ENCODE data around the gene TRAPPC6A. TPM values are rescaled to one million over a fixed set of nuclear protein-coding genes. Genes with fewer than 3 reads are reported as not detected.
A peak's percentile ranks its signal among the peaks of the same experiment; 100 is the strongest.

Gene TRAPPC6A
- total and polyA plus RNA-seq, 2 experiments from 2014 or later, result 29.4 to 74.7 TPM

- Mint-ChIP-seq H3K4me3 (peak overlapping the region; percentile 70), H3K9me3 (no peaks in the 10 kb centered on the region; the same call in 2 of the 3 replicates), H3K36me3 (ENCODE audit: low read depth) (peaks cover 4% of the 10 kb centered on the region; the same call in 1 of the 3 replicates), H3K4me1 (peaks cover 13% of the 10 kb centered on the region), H3K27ac (no peak overlapping the region), H3K27me3 (ENCODE audit: insufficient read depth, low read depth, poor library complexity) (peaks cover 41% of the 10 kb centered on the region)
- Histone ChIP-seq H3K27me3 (ENCODE audit: insufficient read depth) (peaks cover 49% of the 10 kb centered on the region), H2AFZ (peak overlapping the region; percentile 95), H3K4me2 (peak overlapping the region; percentile 95), H3K36me3 (ENCODE audit: insufficient read depth) (no peaks in the 10 kb centered on the region), H3F3A (replicated peaks; ENCODE audit: low read depth) (0 out of 2 replicates have a peak, but pooled peaks cover 5% of the 10 kb centered on the region), H3K4me3 (peak overlapping the region; percentile 71), H4K20me1 (replicated peaks; ENCODE audit: insufficient read depth) (no peaks in the 10 kb centered on the region), H3K4me1 (ENCODE audit: insufficient read depth) (peaks cover 27% of the 10 kb centered on the region), H3K9me2 (ENCODE audit: insufficient read depth) (no peaks in the 10 kb centered on the region), H3K79me2 (replicated peaks; ENCODE audit: insufficient read depth) (no peaks in the 10 kb centered on the region), H3K27ac (ENCODE audit: low read depth) (no peak overlapping the region)
- peak; percentile 45 for ATAC-seq
- TF ChIP-seq POLR2AphosphoS5 (IDR thresholded peaks at IDR 0.05; ENCODE audit: low read depth) (no peak), CREB1 (CRISPR knock-in tag; IDR thresholded peaks at IDR 0.05; ENCODE audit: low read depth) (no peak), ZNF331 (CRISPR knock-in tag; IDR thresholded peaks at IDR 0.05; ENCODE audit: low read depth) (no peak), CTCF (conservative IDR thresholded peaks at IDR 0.05; ENCODE audit: low read depth in 2 of 2) (no peak), EZH2 (IDR thresholded peaks at IDR 0.05; ENCODE audit: low read depth, unreplicated experiment) (peak; percentile 87), STAT1 (IDR thresholded peaks at IDR 0.05; ENCODE audit: unreplicated experiment) (no peak)
- DNase-seq (ENCODE audit: low spot score), result peak; percentile 46
These were observed 39.3 kb upstream of the TRAPPC6A start for GRCh38 chr19:45217193-45217956.

- Mint-ChIP-seq H3K27ac (no peak overlapping the region), H3K27me3 (ENCODE audit: insufficient read depth, low read depth, poor library complexity) (peaks cover 41% of the 10 kb centered on the region), H3K9me3 (no peaks in the 10 kb centered on the region; the same call in 2 of the 3 replicates), H3K4me1 (peaks cover 13% of the 10 kb centered on the region), H3K36me3 (ENCODE audit: low read depth) (peaks cover 4% of the 10 kb centered on the region; the same call in 1 of the 3 replicates), H3K4me3 (peak overlapping the region; percentile 70)
- Histone ChIP-seq H3F3A (replicated peaks; ENCODE audit: low read depth) (0 out of 2 replicates have a peak, but pooled peaks cover 5% of the 10 kb centered on the region), H2AFZ (no peak overlapping the region), H3K36me3 (ENCODE audit: insufficient read depth) (no peaks in the 10 kb centered on the region), H3K4me2 (peak overlapping the region; percentile 95), H3K27ac (ENCODE audit: low read depth) (no peak overlapping the region), H3K27me3 (ENCODE audit: insufficient read depth) (peaks cover 49% of the 10 kb centered on the region), H3K79me2 (replicated peaks; ENCODE audit: insufficient read depth) (no peaks in the 10 kb centered on the region), H3K4me1 (ENCODE audit: insufficient read depth) (peaks cover 33% of the 10 kb centered on the region), H4K20me1 (replicated peaks; ENCODE audit: insufficient read depth) (no peaks in the 10 kb centered on the region), H3K9me2 (ENCODE audit: insufficient read depth) (no peaks in the 10 kb centered on the region), H3K4me3 (peak overlapping the region; percentile 71)
- DNase-seq (ENCODE audit: low spot score) (no peak), ATAC-seq (no peak)
- TF ChIP-seq EZH2 (IDR thresholded peaks at IDR 0.05; ENCODE audit: low read depth, unreplicated experiment) (no peak), STAT1 (IDR thresholded peaks at IDR 0.05; ENCODE audit: unreplicated experiment) (no peak), NANOG (IDR thresholded peaks at IDR 0.05; ENCODE audit: borderline replicate concordance) (no peak), ETS1 (IDR thresholded peaks at IDR 0.05) (no peak), ZNF331 (CRISPR knock-in tag; IDR thresholded peaks at IDR 0.05; ENCODE audit: low read depth) (no peak), CREB1 (CRISPR knock-in tag; IDR thresholded peaks at IDR 0.05; ENCODE audit: low read depth) (no peak), POLR2AphosphoS5 (IDR thresholded peaks at IDR 0.05; ENCODE audit: low read depth) (no peak), ZNF462 (CRISPR knock-in tag; IDR thresholded peaks at IDR 0.05) (no peak)
These were observed 38.6 kb upstream of the TRAPPC6A start for GRCh38 chr19:45216667-45217066.
